ENCODE data around the gene TBL1X.

TBL1X gene

DNA sequence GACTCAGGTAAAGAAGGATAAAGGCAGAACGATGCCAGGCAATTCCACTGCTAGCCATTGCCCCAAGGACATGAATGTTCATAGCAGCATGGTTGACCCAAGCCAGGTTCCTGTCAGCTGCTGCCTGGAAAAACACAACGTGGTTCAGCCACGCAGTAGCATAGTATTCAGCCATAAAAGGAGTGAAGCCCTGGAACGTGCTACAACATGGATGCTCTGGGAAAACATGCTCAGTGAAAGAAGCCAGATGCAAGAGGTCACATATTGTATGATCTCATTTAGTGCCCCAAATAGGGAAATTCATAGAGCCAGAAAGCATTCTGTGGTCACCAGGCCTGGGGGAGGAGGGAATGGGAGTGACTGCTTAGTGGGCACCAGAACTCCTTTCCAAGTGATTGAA lies 170.9 kb downstream of the TBL1X start:
- no peak for DNase-seq

DNA sequence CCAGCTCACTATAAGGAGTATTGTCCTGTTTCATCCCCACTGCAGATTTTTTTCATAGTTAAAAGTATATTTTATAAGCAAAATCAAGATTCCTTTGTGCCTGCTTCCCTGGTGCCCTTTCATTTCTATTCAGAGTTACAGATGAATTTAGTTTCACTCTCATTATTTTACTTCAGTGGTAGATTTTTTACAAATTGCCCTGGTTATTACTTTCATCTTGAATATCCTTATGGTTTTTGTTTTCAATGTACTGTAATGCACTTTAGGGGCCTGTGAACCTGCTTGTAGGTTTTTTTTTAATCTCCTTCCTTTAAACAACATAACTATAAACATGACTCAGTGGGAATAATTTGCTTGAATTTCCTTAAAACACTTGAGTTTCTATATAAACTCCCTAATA lies 174.0 kb downstream of the TBL1X start:
- no peak for DNase-seq

- no peak for DNase-seq
Measured at GRCh38 chrX:9642270-9642995, 177.6 kb downstream of the TBL1X start.

DNA sequence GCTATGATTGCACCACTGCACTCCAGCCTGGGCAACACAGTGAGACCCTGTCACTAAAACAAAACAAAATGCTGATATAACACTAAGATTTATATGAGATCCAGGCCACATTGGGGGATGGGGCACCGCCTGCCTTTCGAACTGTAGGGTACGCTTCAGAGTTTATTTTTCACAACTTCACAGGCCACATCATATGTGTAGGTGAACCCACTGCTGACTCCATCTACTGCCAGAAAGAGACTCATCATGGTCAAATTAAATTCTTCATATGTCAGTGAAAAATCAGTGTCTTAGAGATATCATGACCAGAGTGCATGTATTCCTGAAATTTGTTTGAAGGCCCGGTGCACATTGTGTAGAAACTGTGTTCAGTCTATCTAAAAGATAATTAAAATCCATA lies 178.9 kb downstream of the TBL1X start:
- DNase-seq, result no peak

- no peak for DNase-seq
Measured at GRCh38 chrX:9644335-9644734, 179.5 kb downstream of the TBL1X start.

DNA sequence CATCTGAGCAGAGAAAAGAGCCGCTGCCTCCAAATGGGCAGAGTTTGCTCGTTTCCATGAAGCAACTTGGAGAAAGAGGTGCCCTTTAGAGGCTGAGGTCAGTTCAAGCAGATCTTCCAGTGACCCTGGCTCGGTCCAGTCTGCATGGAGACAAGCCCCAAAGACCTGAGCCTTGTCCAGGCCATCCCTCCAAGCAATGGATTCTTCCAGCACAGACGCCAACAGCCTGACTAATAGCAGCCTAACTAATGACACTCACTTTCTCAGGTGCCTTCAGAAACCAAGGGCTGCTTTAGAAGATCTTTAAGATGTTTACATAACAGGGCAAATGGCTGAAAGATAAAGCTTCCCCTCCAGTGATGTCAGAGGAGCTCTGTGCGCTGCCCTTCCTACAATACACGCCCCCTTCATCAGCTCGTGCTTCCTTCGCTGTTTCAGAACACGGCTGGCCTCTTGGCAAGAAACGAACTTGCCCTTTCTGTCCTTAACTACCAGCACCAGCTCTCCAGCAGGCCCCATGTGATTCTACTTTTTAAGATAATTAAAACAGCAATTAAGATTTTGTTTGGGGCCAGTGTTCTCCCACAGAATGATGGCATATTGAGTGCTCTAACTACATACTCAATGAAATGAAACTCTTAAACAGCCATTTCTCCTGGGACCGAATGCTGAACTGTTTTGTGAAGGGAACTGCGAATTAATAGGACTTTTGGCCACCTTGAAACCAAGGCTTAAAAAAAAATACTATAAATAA lies 181.8 kb downstream of the TBL1X start:
- DNase-seq, result no peak

- no peak for DNase-seq
Measured at GRCh38 chrX:9647431-9647830, 182.6 kb downstream of the TBL1X start.

GRCh38 chrX:9650091-9650490 lies 185.2 kb downstream of the TBL1X start:
- no peak for DNase-seq

GRCh38 chrX:9651737-9652136 lies 186.9 kb downstream of the TBL1X start:
- no peak for DNase-seq

DNA sequence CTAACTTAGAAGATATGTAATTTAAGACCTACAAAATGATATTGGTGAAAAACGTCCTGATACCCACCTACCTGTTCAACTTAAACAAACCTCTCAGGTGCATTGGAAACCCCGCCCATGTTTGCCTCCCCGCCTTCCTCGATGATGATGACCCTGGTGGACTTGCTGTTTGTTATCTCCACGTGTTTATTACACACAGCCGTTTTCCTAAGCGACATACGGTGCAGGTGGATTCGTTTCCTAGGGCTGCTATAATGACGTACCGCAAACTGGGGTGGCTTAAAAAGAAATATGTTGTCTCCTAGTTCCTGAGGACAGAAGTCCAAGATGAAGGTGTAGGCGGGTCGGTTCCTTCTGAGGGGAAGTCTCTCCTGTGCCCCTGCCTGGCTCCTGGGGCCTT lies 190.1 kb downstream of the TBL1X start:
- no peak for DNase-seq

DNA sequence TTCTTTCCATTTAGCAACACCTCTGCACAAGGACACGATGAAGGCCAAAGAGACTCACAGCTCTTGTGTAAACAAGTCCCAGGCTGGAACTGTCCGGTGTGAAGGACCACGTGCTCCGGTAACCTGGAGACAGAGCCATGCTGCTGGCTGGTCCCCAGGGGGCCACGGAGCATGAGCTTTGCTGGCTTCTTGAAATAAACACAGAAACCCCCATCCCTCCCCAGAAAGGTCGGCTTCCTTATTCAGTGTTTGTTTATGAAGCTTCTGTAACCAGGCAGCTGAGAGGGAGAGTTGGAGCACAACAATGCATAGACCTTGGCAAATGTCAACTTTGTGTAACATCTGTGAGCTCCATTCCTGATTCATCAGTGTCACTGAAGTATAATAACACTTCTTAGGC lies 191.4 kb downstream of the TBL1X start:
- DNase-seq, result no peak

- no peak for DNase-seq
Measured at GRCh38 chrX:9656871-9657270, 192.0 kb downstream of the TBL1X start.

GRCh38 chrX:9657590-9658256 lies 192.9 kb downstream of the TBL1X start:
- DNase-seq, result no peak

DNA sequence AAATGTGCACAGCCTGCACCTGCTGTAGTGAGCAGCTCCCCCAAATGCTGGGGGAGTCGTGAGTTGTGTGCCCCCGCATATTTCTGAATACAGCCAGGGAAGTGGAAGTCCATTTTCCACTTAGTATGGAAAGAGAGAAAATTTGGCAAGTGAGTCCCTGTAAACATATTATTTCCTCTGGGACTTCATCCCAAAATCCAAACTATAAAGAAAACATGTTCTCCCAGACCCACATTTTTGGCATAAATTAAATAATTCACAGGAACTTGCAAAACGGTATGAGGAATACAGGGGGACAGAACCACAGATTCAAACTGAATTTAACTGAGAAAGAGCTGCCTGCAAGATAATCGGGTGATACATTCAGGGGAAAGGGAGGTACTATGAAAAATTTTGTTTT lies 193.6 kb downstream of the TBL1X start:
- no peak for DNase-seq

DNA sequence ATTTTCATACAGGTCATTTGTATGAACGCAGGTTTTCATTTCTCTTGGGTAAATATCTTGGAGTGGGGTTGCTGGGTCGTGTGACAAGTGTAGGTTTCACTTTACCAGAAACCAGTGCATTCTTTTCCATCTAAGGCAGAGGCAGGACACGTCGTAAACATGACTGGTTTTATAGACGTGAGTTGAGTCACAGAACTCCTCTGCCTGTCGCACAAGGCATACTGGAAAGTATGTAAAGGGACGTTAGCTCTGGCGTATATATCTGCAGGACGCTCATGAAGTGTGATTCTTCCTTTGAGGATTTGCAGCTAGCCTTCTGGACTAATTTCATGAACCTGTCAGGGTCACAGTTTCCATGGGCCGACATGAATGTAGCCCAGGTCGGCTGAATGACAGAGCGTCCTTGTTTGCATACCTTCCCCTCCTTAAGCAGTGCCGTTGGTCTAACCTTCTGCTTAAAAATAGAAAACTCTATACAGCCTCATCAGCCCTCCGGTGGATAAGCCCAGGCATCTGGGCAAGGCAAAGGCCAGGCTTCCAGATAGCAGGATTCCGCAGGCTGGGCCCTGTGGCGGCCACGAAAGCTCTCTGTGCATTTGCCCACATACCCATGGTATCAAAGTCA lies 194.8 kb downstream of the TBL1X start:
- DNase-seq, result no peak

DNA sequence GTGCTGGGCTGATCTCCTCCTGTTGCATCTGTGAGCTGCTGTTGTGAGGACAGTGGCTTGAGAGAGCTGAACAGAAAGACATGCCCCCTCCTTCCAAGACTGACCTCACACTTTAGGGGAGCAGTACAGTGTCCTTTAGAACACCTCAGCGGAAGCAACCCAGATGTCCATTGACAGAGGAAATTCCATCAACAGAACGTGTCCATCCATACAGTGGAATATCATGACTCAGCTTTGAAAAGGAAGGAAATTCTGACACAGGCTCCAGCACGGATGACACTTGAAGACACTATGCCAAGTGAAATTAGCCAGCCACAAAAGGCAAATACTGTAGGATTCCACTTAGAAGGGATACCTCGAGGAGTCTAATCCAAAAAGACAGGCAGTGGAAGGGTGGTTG lies 197.3 kb downstream of the TBL1X start:
- no peak for DNase-seq

- DNase-seq, result no peak
Measured at GRCh38 chrX:9663216-9663615, 198.4 kb downstream of the TBL1X start.

GRCh38 chrX:9664224-9664623 lies 199.4 kb downstream of the TBL1X start:
- no peak for DNase-seq

DNA sequence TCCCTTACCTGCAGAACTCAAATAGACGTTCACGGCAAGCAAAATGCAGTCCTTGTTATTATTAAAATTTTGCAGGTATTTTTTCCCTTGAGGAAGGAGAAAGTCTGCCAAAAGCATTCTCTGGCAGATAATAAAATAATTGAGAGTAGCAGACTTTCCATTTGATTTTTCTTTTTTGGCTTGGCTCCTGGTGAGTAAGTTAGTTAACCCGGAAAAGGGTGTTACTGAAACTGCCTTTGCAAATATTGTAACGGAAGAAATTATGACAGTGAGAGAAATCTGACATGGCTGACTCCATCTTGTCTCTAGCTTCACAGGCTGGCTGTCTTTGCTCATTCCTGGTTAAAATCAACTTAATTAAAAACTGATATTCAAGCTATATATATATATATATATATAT lies 200.3 kb downstream of the TBL1X start:
- no peak for DNase-seq

- DNase-seq, result no peak
Measured at GRCh38 chrX:9668537-9668936, 203.7 kb downstream of the TBL1X start.

- DNase-seq, result no peak
Measured at GRCh38 chrX:9670136-9670814, 205.4 kb downstream of the TBL1X start.

DNA sequence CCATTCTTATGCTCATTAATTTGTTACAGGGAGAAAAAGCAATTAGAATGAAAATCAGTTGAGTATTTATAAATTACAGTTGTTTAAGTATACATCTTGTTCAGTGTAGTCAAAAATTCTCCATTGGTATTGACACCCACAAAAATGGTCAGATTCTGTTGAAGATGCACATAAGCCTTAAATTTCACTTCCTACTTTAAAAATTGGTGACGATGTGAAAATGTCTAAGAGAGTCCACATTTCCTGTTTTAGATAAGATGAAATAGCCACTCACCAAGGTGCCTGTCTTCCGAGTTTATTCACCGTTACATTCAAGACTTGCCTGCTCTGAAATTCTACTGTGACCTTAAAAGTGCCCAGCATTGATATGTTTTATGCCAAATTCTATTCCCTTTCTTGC lies 207.1 kb downstream of the TBL1X start:
- no peak for DNase-seq

- no peak for DNase-seq
Measured at GRCh38 chrX:9676306-9676705, 211.4 kb downstream of the TBL1X start.

Measured in T1000 (cell line).